Measurements from ENCODE around the gene KRTAP10-11. TPM values are rescaled to one million over a fixed set of nuclear protein-coding genes. Genes with fewer than 3 reads are reported as not detected.

Gene KRTAP10-11
- total RNA-seq, 1 experiment from 2014 or later = not detected

DNA sequence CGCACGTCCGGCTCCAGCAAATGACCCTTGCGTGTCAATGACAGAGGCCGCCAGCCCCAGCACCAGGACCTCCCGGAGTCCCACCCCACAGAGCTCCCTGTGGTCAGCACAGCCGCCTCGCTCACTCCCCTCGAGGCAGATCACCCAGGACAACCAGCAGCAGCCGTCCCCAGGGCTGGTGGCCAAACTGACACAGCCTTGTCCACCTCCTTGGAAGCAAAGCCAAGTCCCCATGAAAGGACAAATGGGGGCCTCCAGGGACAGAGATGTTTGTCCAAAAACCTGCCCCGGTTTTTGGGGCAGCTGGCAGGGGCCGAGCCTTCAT lies 6.9 kb upstream of the KRTAP10-11 start:
- H2AFZ ChIP-seq (ENCODE audit: low read length) = no peak overlapping the region
- no peaks in the 10 kb centered on the region for H3K36me3 ChIP-seq (ENCODE audit: insufficient read depth, low read length)
- no peaks in the 10 kb centered on the region for H3K4me1 ChIP-seq (ENCODE audit: low read length)
- no peak overlapping the region for H3K27ac ChIP-seq (ENCODE audit: low read length)
- H3K27me3 ChIP-seq (ENCODE audit: low read length) = no peaks in the 10 kb centered on the region
- DNase-seq = no peak
- H4K20me1 ChIP-seq (ENCODE audit: insufficient read depth, low read depth, low read length) = no peaks in the 10 kb centered on the region
- H3K9me3 ChIP-seq (ENCODE audit: low read length) = no peaks in the 10 kb centered on the region
- no peaks in the 10 kb centered on the region for H3K79me2 ChIP-seq (ENCODE audit: low read length)
- no peak overlapping the region for H3K4me2 ChIP-seq (ENCODE audit: low read depth, low read length, poor library complexity, severe bottlenecking)
- H3K4me3 ChIP-seq (ENCODE audit: low read length) = no peak overlapping the region
- no peak overlapping the region for H3K9ac ChIP-seq (ENCODE audit: low read length)
- H3K9me2 ChIP-seq (replicated peaks; ENCODE audit: insufficient read depth, low read length) = no peaks in the 10 kb centered on the region

- no peak for DNase-seq
- H2AFZ ChIP-seq (ENCODE audit: low read length) = no peak overlapping the region
- no peaks in the 10 kb centered on the region for H3K36me3 ChIP-seq (ENCODE audit: insufficient read depth, low read length)
- H4K20me1 ChIP-seq (ENCODE audit: insufficient read depth, low read depth, low read length) = no peaks in the 10 kb centered on the region
- no peak overlapping the region for H3K4me3 ChIP-seq (ENCODE audit: low read length)
- H3K27ac ChIP-seq (ENCODE audit: low read length) = no peak overlapping the region
- H3K4me1 ChIP-seq (ENCODE audit: low read length) = no peaks in the 10 kb centered on the region
- H3K9me2 ChIP-seq (replicated peaks; ENCODE audit: insufficient read depth, low read length) = no peaks in the 10 kb centered on the region
- H3K9me3 ChIP-seq (ENCODE audit: low read length) = peaks cover 5% of the 10 kb centered on the region; the same call in 1 of the 2 replicates
- no peak overlapping the region for H3K9ac ChIP-seq (ENCODE audit: low read length)
- H3K4me2 ChIP-seq (ENCODE audit: low read depth, low read length, poor library complexity, severe bottlenecking) = no peak overlapping the region
- H3K27me3 ChIP-seq (ENCODE audit: low read length) = no peaks in the 10 kb centered on the region
- no peaks in the 10 kb centered on the region for H3K79me2 ChIP-seq (ENCODE audit: low read length)
Measured at GRCh38 chr21:44640761-44641160, 5.5 kb upstream of the KRTAP10-11 start.

GRCh38 chr21:44643741-44644310 lies 2.4 kb upstream of the KRTAP10-11 start:
- Histone ChIP-seq H4K20me1 (ENCODE audit: insufficient read depth, low read depth, low read length) (no peaks in the 10 kb centered on the region), H3K9me3 (ENCODE audit: low read length) (peaks cover 5% of the 10 kb centered on the region; the same call in 1 of the 2 replicates), H2AFZ (ENCODE audit: low read length) (no peak overlapping the region), H3K4me3 (ENCODE audit: low read length) (no peak overlapping the region), H3K27me3 (ENCODE audit: low read length) (no peaks in the 10 kb centered on the region), H3K4me1 (ENCODE audit: low read length) (no peaks in the 10 kb centered on the region), H3K4me2 (ENCODE audit: low read depth, low read length, poor library complexity, severe bottlenecking) (no peak overlapping the region), H3K27ac (ENCODE audit: low read length) (no peak overlapping the region), H3K9me2 (replicated peaks; ENCODE audit: insufficient read depth, low read length) (no peaks in the 10 kb centered on the region), H3K36me3 (ENCODE audit: insufficient read depth, low read length) (no peaks in the 10 kb centered on the region), H3K9ac (ENCODE audit: low read length) (no peak overlapping the region), H3K79me2 (ENCODE audit: low read length) (no peaks in the 10 kb centered on the region)
- no peak for DNase-seq

GRCh38 chr21:44644878-44645277 lies 1.3 kb upstream of the KRTAP10-11 start:
- Histone ChIP-seq H3K9me2 (replicated peaks; ENCODE audit: insufficient read depth, low read length) (no peaks in the 10 kb centered on the region), H3K27me3 (ENCODE audit: low read length) (no peaks in the 10 kb centered on the region), H3K27ac (ENCODE audit: low read length) (no peak overlapping the region), H3K9ac (ENCODE audit: low read length) (no peak overlapping the region), H4K20me1 (ENCODE audit: insufficient read depth, low read depth, low read length) (no peaks in the 10 kb centered on the region), H3K36me3 (ENCODE audit: insufficient read depth, low read length) (no peaks in the 10 kb centered on the region), H2AFZ (ENCODE audit: low read length) (no peak overlapping the region), H3K79me2 (ENCODE audit: low read length) (no peaks in the 10 kb centered on the region), H3K4me2 (ENCODE audit: low read depth, low read length, poor library complexity, severe bottlenecking) (no peak overlapping the region), H3K4me3 (ENCODE audit: low read length) (no peak overlapping the region), H3K9me3 (ENCODE audit: low read length) (peaks cover 5% of the 10 kb centered on the region; the same call in 1 of the 2 replicates), H3K4me1 (ENCODE audit: low read length) (no peaks in the 10 kb centered on the region)
- DNase-seq = no peak

DNA sequence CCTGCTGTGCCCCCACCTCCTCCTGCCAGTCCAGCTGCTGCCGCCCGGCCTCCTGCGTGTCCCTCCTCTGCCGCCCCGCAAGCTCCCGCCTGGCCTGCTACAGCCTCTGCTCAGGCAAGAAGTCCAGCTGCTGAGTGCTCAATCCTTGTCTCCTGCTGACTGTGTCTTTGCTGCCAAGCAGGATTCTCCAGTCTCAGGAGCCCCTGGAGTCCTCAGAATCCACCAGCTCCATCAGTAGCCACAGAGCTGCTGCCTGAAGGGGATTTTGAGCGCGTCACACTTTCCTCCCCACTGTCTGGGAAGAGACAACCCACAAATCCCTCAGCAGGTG lies 973 bp downstream of the KRTAP10-11 start:
- Histone ChIP-seq H3K4me1 (ENCODE audit: low read length) (no peaks in the 10 kb centered on the region), H4K20me1 (ENCODE audit: insufficient read depth, low read depth, low read length) (no peaks in the 10 kb centered on the region), H2AFZ (ENCODE audit: low read length) (no peak overlapping the region), H3K4me3 (ENCODE audit: low read length) (no peak overlapping the region), H3K27me3 (ENCODE audit: low read length) (no peaks in the 10 kb centered on the region), H3K9ac (ENCODE audit: low read length) (no peak overlapping the region), H3K9me3 (ENCODE audit: low read length) (peaks cover 5% of the 10 kb centered on the region; the same call in 1 of the 2 replicates), H3K36me3 (ENCODE audit: insufficient read depth, low read length) (no peaks in the 10 kb centered on the region), H3K27ac (ENCODE audit: low read length) (no peak overlapping the region), H3K4me2 (ENCODE audit: low read depth, low read length, poor library complexity, severe bottlenecking) (no peak overlapping the region), H3K79me2 (ENCODE audit: low read length) (no peaks in the 10 kb centered on the region), H3K9me2 (replicated peaks; ENCODE audit: insufficient read depth, low read length) (no peaks in the 10 kb centered on the region)
- no peak for DNase-seq

- H3K9ac ChIP-seq (ENCODE audit: low read length) = no peak overlapping the region
- no peak for DNase-seq
Measured at GRCh38 chr21:44648557-44649311, 2.5 kb downstream of the KRTAP10-11 start.

GRCh38 chr21:44649521-44650100 lies 3.4 kb downstream of the KRTAP10-11 start:
- Histone ChIP-seq H3K9ac (ENCODE audit: low read length) (no peak overlapping the region), H3K4me1 (ENCODE audit: low read length) (no peaks in the 10 kb centered on the region), H3K4me3 (ENCODE audit: low read length) (no peak overlapping the region), H3K79me2 (ENCODE audit: low read length) (no peaks in the 10 kb centered on the region), H3K27me3 (ENCODE audit: low read length) (no peaks in the 10 kb centered on the region), H3K36me3 (ENCODE audit: insufficient read depth, low read length) (no peaks in the 10 kb centered on the region), H4K20me1 (ENCODE audit: insufficient read depth, low read depth, low read length) (no peaks in the 10 kb centered on the region), H2AFZ (ENCODE audit: low read length) (no peak overlapping the region), H3K27ac (ENCODE audit: low read length) (no peak overlapping the region), H3K4me2 (ENCODE audit: low read depth, low read length, poor library complexity, severe bottlenecking) (no peak overlapping the region), H3K9me2 (replicated peaks; ENCODE audit: insufficient read depth, low read length) (no peaks in the 10 kb centered on the region), H3K9me3 (ENCODE audit: low read length) (peaks cover 5% of the 10 kb centered on the region; the same call in 1 of the 2 replicates)
- DNase-seq = no peak

More at GRCh38 chr21:44648557-44649311, 2.5 kb downstream of the KRTAP10-11 start:
- no peaks in the 10 kb centered on the region for H3K27me3 ChIP-seq (ENCODE audit: low read length)
- no peaks in the 10 kb centered on the region for H3K4me1 ChIP-seq (ENCODE audit: low read length)
- H3K9me3 ChIP-seq (ENCODE audit: low read length) = peaks cover 5% of the 10 kb centered on the region; the same call in 1 of the 2 replicates
- no peak overlapping the region for H3K4me3 ChIP-seq (ENCODE audit: low read length)
- no peak overlapping the region for H3K27ac ChIP-seq (ENCODE audit: low read length)
- no peak overlapping the region for H2AFZ ChIP-seq (ENCODE audit: low read length)
- H4K20me1 ChIP-seq (ENCODE audit: insufficient read depth, low read depth, low read length) = no peaks in the 10 kb centered on the region
- H3K79me2 ChIP-seq (ENCODE audit: low read length) = no peaks in the 10 kb centered on the region
- no peak overlapping the region for H3K4me2 ChIP-seq (ENCODE audit: low read depth, low read length, poor library complexity, severe bottlenecking)
- H3K36me3 ChIP-seq (ENCODE audit: insufficient read depth, low read length) = no peaks in the 10 kb centered on the region
- H3K9me2 ChIP-seq (replicated peaks; ENCODE audit: insufficient read depth, low read length) = no peaks in the 10 kb centered on the region

DNA sequence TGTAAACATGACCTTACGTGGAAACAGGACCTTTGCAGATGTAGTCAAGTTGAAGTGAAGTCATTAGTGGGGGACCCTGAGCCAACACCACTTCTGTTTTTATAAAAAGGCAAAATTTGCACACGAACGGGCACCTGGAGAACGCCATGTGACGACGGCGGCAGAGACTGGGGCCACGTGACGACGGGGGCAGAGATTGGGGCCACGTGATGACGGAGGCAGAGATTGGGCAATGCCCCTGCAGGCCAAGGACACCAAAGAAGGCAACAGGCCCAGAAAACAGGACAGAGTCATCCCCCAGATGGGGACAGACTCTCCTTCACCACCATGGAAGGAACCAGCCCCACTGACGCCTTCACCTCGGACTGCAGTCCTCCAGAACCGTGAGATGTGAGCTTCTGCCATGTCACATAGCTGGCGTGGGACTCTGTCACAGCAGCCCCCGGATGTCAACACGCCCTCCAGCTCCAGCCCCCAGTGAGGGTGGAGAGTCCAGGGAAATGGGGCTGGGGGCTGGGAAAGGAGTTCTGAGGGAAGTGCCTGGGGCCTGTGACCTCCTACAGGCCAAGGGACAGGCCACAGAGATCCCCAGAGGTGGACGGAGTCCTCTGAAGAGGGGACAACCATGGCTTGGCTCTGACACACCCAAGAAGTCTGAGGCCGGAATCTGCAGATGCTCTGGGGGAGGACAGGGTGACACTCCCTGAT lies 4.2 kb downstream of the KRTAP10-11 start:
- H3K79me2 ChIP-seq (ENCODE audit: low read length) = no peaks in the 10 kb centered on the region
- no peak overlapping the region for H3K4me2 ChIP-seq (ENCODE audit: low read depth, low read length, poor library complexity, severe bottlenecking)
- no peak overlapping the region for H3K9ac ChIP-seq (ENCODE audit: low read length)
- no peaks in the 10 kb centered on the region for H3K4me1 ChIP-seq (ENCODE audit: low read length)
- H4K20me1 ChIP-seq (ENCODE audit: insufficient read depth, low read depth, low read length) = no peaks in the 10 kb centered on the region
- no peak for DNase-seq
- no peaks in the 10 kb centered on the region for H3K27me3 ChIP-seq (ENCODE audit: low read length)
- no peaks in the 10 kb centered on the region for H3K36me3 ChIP-seq (ENCODE audit: insufficient read depth, low read length)
- no peak overlapping the region for H3K27ac ChIP-seq (ENCODE audit: low read length)
- no peak overlapping the region for H2AFZ ChIP-seq (ENCODE audit: low read length)
- no peaks in the 10 kb centered on the region for H3K9me2 ChIP-seq (replicated peaks; ENCODE audit: insufficient read depth, low read length)
- no peak overlapping the region for H3K4me3 ChIP-seq (ENCODE audit: low read length)
- no peaks in the 10 kb centered on the region for H3K9me3 ChIP-seq (ENCODE audit: low read length)

All from Karpas-422 (cell line).